Measurements from ENCODE around the gene BCL3.

BCL3 gene

DNA sequence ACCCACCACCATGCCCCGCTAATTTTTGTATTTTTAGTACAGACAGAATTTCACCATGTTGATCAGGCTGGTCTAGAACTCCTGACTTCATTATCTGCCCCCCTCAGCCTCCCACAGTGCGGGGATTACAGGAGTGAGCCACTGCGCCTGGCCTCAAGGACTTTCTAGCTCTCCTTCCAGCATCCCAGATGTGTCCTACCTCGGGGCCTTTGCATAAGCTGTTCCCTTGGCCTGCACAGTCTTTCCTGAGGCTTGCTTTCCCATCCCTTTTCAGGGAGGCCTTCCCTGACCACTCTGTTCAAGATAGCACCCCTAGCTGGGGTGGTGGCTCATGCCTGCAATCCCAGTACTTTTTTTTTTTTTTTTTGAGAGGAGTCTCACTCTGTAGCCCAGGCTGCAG, 46.1 kb downstream of the BCL3 start:
- DNase-seq (ENCODE audit: low spot score) = no peak

DNA sequence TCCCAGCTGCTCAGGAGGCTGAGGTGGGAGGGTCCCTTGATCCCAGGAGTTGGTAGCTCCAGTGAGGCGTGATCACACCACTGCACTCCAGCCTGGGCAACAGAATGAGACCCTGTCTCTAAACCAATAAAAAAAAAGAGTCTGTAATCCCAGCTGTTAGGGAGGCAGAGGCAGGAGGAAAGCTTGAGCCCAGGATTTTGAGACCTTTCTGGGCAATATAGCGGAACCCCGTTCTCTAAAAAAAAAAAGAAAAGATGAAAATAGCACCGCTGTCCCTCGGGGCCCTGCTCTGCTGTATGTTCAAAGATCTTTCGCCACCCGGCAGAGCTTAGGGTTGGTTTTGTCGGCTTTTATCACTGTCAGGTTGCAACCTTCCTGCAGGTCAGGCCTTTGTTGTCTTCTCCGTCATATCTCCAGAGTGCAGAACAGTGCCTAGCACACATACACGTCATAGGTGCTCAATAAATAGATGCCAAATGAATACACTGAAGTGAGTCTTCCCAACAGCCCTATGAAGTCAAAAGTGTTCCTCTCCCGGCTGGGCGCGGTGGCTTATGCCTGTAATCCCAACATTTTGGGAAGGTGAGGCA, 47.0 kb downstream of the BCL3 start:
- no peak for DNase-seq (ENCODE audit: low spot score)

DNA sequence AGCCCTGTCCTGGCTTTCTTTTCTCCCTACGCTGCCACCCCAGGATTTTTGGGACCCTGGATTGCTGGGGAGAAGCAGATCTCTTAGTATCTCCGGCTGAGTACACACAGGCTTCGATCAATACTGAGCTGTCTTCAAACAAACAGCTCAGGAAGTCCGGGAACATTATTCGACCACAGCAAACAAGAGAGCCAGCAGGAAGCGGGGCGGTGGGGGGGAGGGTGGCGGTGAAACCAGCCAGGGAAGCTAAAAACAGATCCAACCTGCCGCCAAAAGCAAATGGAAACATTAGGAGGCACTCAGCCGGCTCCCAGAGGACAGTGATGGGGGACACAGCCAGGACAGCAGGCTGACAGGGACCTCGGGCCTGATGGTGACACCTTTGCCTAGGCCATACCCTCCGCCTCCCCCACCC, 48.2 kb downstream of the BCL3 start:
- DNase-seq (ENCODE audit: low spot score) = no peak

DNA sequence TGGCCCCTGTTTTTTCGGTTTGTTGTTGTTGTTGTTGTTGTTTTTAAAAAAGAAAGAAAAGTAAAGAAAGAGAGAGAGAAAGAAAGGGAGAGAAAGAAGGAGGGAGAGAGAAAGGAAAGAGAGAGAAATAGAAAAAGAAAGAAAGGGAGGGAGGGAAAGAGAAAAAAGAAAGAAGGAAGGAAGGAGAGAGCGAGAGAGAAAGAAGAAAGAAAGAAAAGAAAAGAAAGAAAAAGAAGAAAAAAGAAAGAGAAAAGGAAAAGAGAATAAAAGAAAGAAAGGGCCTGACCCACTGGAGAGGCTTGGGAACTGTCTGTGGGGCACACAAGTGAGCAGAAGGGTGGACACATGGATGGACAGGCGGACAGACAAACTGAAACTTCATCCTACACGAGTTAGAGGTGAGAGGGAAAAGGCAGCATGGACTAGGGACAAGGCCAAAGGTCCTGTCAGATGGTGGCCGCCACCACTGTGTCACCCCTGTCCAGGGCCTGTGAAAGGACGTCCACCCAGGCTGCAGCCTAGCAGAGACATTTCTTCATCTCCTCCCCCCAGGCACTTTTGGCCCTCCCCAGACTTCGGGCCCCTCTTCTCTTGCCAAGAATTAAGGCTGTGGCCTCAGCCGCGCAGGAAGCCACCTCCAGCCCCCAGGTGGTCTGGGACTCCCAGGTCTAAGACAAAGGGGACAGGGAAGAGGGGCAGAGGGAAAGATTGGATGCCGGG, 51.3 kb downstream of the BCL3 start:
- DNase-seq (ENCODE audit: low spot score) = no peak

DNA sequence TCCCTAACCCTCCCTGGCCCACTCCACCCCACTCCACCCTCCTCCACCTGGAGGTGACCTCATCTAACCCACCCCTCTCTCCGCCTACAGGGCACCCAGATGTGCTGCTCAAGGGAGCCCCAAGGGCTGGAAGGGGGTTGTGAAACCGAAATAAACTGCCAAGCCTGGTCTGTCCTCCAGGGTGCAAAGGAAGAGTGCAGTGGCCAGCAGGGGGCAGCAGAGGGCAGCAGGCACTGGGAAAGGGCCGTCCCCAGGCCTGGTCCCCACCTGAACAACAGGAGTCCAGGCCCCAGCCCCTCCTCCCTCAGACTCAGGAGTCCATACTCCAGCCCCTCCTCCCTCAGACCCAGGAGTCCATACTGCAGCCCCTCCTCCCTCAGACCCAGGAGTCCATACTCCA, 52.0 kb downstream of the BCL3 start:
- DNase-seq (ENCODE audit: low spot score) = peak; percentile 90

DNA sequence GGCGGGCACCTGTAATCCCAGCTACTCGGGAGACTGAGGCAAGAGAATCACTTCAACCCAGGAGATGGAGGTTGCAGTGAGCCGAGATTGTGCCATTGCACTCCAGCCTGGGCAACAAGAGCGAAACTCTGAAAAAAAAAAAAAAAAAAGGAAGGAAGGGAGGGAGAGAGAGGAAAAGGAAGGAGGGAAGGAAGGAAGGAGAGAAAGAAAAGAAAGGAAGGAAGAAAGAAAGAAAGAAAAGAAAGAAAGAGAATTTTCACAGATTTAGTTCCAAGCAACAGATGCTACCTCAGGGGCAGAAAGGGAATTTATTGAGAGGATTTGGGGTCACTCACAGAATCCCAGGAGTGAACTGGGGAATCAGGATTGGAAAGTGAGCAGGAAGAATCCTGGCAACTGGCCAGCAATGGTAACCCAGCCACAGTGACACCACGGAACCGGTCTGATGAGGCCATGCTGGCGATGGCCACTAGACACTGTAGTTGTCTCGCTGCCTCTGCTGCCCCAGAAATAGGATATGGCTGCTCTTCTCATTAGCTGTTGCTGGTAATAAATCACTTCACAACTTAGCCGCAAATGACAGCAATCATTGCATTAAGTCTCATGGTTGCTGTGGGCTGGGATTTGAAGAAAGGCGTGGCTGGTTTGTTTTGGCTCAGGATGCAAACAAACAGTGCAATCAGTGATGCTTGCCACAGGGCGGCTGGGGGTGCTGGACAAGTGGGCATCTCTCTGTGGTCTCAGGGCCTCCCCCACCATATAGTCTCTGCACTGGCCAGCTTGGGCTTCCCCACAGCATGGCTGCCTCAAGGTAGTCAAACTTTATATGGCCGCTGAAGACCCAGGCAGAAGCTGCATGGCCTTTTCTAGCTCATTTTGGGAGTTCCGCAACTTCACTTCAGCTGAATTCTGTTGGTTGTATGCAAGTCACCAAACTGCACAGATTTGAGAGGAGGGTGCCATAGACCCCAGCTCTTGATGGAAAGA, 55.2 kb downstream of the BCL3 start:
- DNase-seq (ENCODE audit: low spot score) = no peak

DNA sequence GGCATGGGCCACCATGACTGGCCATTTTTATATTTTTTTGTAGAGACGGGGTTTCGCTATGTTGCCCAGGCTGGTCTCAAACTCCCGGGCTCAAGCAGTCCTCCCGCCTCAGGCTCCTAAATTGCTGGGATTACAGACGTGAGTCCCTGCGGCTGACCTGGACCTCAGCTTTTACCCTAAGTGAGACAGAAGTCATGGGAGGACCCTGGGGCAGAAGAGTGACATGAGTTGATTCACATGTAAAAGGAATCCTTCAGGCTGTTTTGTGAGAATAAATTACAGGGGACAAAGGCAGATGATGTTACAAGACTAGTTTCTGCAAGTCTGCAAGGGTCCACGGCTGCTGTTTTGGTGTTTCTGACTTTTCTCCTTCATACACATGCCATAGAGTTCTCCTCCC, 57.8 kb downstream of the BCL3 start:
- DNase-seq (ENCODE audit: low spot score) = no peak

DNA sequence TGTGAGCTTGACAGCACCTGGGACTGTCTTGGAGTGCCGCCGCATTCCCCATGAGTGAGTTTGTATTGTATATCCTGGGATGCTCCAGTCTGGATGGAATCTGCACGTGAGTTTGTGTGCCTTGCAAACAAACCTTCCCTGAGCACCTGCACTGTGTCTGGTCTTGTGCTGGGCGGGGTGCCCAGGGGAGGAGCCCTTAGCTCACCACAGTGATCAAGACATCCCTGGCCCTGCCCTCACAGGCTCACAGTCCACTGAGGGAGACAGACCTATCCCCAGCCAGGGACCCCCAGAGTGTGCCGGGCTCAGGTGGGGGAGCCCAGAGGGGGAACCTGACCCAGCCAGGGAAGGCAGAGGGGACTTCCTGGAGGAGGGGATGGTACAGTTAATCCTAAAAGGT, 58.7 kb downstream of the BCL3 start:
- peak; percentile 8 for DNase-seq (ENCODE audit: low spot score)

DNA sequence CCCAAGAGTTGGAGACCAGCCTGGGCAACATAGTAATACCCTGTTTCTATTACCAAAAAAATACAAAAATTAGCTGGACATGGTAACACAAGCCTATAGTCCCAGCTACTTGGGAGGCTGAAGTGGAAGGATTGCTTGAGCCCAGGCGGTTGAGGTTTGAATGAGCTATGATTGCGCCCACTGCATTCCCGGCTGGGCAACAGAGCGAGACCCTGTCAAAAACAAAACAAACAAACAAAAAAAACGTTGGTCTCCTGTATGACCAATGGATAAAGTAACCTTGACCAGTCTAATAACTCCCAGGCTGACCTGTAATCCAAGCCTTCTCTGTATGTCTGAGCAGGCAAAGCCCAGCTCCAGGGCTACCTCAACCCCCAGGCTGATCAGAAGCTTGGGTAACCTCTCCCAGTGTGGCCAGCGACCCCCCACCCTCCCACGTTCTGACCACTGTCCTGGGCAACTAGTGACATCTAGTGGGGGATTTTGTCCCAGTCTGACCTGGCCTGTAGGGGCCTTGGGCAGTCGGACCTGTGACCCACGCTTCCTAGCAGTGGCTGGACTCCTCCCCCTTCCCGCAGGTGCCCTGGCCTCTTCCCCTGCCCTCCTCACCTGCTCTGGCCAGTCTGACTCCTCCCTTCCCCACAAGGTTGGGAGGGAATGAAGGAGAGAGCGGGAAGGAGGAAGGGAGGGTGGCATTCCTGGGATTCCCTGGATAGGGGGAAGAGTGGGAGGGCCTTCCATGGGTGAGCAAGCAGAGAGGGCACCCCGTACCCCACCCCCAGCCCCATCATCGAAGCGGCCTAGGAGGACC, 59.3 kb downstream of the BCL3 start:
- peak; percentile 61 for DNase-seq (ENCODE audit: low spot score)

DNA sequence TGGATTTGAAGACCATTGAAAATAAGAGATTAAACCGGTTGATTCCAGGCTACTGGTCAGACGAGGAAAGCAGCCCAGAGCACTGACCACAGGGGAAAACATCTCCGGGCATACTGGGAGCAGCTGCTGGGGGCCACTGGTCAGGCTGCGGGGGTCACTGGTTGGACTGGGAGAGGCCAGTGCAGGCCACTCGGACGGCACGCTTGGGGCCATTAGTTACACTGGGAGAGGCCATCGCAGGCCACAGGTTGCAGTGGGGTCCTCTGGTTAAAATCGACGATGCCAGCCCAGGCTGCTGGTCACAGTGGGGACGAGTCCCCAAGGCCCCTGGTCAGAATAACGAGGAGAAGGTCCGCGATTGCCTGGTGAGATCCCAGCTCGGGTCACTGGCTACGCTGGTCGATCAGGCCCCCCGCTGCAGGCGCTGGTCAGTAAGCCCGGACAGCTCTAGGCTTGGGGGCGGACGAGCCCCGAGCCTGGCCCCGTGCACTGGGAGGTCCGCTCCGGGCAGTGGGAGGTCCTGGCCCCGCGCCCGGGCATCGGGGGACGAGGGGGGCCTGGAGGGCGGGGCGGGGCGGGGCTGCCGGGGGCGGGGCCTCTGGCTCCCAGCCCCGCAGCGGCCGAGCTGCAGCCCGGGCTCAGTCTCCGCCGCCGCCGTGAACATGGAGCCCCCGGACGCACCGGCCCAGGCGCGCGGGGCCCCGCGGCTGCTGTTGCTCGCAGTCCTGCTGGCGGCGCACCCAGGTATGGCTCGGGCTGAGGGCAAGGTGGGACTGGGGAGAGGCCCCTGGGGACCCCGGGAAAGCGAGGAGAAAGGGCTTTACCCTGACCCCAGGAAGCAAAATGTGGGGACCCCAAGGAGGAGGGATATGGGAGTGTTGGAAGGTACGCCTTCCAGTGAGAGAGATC, 60.2 kb downstream of the BCL3 start, which contains the start of gene BCAM:
BCAM (plus strand) TSS at position 641 of the 909 bp plus-strand sequence; CDS start at position 663, 22 bp downstream.
- peak; percentile 98 for DNase-seq (ENCODE audit: low spot score)
